ENCODE data around the gene PIP4K2A. TPM values are rescaled to one million over a fixed set of nuclear protein-coding genes. Genes with fewer than 3 reads are reported as not detected.

PIP4K2A gene
- polyA plus RNA-seq, 4 donors, result 22.4 to 30.0 (median 26.6) TPM

GRCh38 chr10:22605168-22605567, 109.2 kb downstream of the PIP4K2A start:
- DNase-seq (ENCODE audit: low read depth in 4 of 4, low spot score in 3 of 4), result no peak

- no peak for DNase-seq (ENCODE audit: low read depth in 4 of 4, low spot score in 3 of 4)
Observed at GRCh38 chr10:22604344-22605126, 109.8 kb downstream of the PIP4K2A start.

GRCh38 chr10:22603581-22603980, 110.8 kb downstream of the PIP4K2A start:
- DNase-seq (ENCODE audit: low read depth in 4 of 4, low spot score in 3 of 4), result no peak

- DNase-seq (ENCODE audit: low read depth in 4 of 4, low spot score in 3 of 4), result no peak
Observed at GRCh38 chr10:22601618-22602017, 112.8 kb downstream of the PIP4K2A start.

GRCh38 chr10:22599636-22600228, 114.6 kb downstream of the PIP4K2A start:
- no peak for DNase-seq (ENCODE audit: low read depth in 4 of 4, low spot score in 3 of 4)

- no peak for DNase-seq (ENCODE audit: low read depth in 4 of 4, low spot score in 3 of 4)
Observed at GRCh38 chr10:22599048-22599561, 115.3 kb downstream of the PIP4K2A start.

- no peak for DNase-seq (ENCODE audit: low read depth in 4 of 4, low spot score in 3 of 4)
Observed at GRCh38 chr10:22598478-22598877, 115.9 kb downstream of the PIP4K2A start.

GRCh38 chr10:22597138-22597537, 117.2 kb downstream of the PIP4K2A start:
- DNase-seq (ENCODE audit: low read depth in 4 of 4, low spot score in 3 of 4), result no peak

GRCh38 chr10:22593636-22594198, 120.7 kb downstream of the PIP4K2A start:
- DNase-seq (ENCODE audit: low read depth in 4 of 4, low spot score in 3 of 4), result no peak

GRCh38 chr10:22593026-22593425, 121.4 kb downstream of the PIP4K2A start:
- DNase-seq (ENCODE audit: low read depth in 4 of 4, low spot score in 3 of 4), result no peak

- DNase-seq (ENCODE audit: low read depth in 4 of 4, low spot score in 3 of 4), result no peak
Observed at GRCh38 chr10:22589851-22590514, 124.4 kb downstream of the PIP4K2A start.

- no peak for DNase-seq (ENCODE audit: low read depth in 4 of 4, low spot score in 3 of 4)
Observed at GRCh38 chr10:22588462-22588861, 125.9 kb downstream of the PIP4K2A start.

- no peak for DNase-seq (ENCODE audit: low read depth in 4 of 4, low spot score in 3 of 4)
Observed at GRCh38 chr10:22583683-22584082, 130.7 kb downstream of the PIP4K2A start.

GRCh38 chr10:22581461-22581860, 132.9 kb downstream of the PIP4K2A start:
- DNase-seq (ENCODE audit: low read depth in 4 of 4, low spot score in 3 of 4), result no peak

GRCh38 chr10:22580711-22581110, 133.7 kb downstream of the PIP4K2A start:
- DNase-seq (ENCODE audit: low read depth in 4 of 4, low spot score in 3 of 4), result no peak

GRCh38 chr10:22579826-22580225, 134.6 kb downstream of the PIP4K2A start:
- no peak for DNase-seq (ENCODE audit: low read depth in 4 of 4, low spot score in 3 of 4)

GRCh38 chr10:22573820-22574569, 140.4 kb downstream of the PIP4K2A start:
- DNase-seq (ENCODE audit: low read depth in 4 of 4, low spot score in 3 of 4), result no peak

GRCh38 chr10:22570733-22571430, 143.5 kb downstream of the PIP4K2A start:
- no peak for DNase-seq (ENCODE audit: low read depth in 4 of 4, low spot score in 3 of 4)

GRCh38 chr10:22570234-22570633, 144.1 kb downstream of the PIP4K2A start:
- no peak for DNase-seq (ENCODE audit: low read depth in 4 of 4, low spot score in 3 of 4)

GRCh38 chr10:22568928-22569327, 145.4 kb downstream of the PIP4K2A start:
- no peak for DNase-seq (ENCODE audit: low read depth in 4 of 4, low spot score in 3 of 4)

Measured in right renal pelvis (tissue), 4 donors.